Neural cell (in vitro differentiated cells): ENCODE measurements around the gene RRP15. TPM values are rescaled to one million over a fixed set of nuclear protein-coding genes. Genes with fewer than 3 reads are reported as not detected.

ENCODE experiments used
- H2AFZ ChIP-seq: fragments of 200-600, 300-800 bp; sonication (generic), shearing (Covaris generic); 2 replicates; pipeline ENCODE4 v1.6.0; 2014; ENCODE audit warnings: low read depth, mild to moderate bottlenecking, antibody characterized with exemption, low read length, moderate library complexity
- H3F3A ChIP-seq: fragments of 200-600 bp; shearing (Covaris generic); 2 replicates; pipeline ENCODE4 v1.6.1; 2016; ENCODE audit warnings: mild to moderate bottlenecking, moderate library complexity, mixed read lengths, antibody characterized with exemption, low read length; ENCODE audit not compliant: insufficient read depth, poor library complexity, severe bottlenecking
- H3K27ac ChIP-seq: fragments of 200-600, 300-800 bp; sonication (generic), shearing (Covaris generic); 2 replicates; pipeline ENCODE4 v1.5.1; 2014; ENCODE audit warnings: mild to moderate bottlenecking, low read length, moderate library complexity
- H3K27me3 ChIP-seq: fragments of 300-800, 200-600 bp; sonication (generic), shearing (Covaris generic); 2 replicates; pipeline ENCODE4 v1.6.0; 2014; ENCODE audit warnings: mild to moderate bottlenecking, low read depth, low read length, moderate library complexity; ENCODE audit not compliant: insufficient read depth
- H3K36me3 ChIP-seq: fragments of 300-800, 200-600 bp; sonication (generic), shearing (Covaris generic); 2 replicates; pipeline ENCODE4 v1.5.1; 2014; ENCODE audit warnings: mild to moderate bottlenecking, antibody characterized with exemption, low read length, moderate library complexity; ENCODE audit not compliant: insufficient read depth
- H3K4me2 ChIP-seq: fragments of 300-800, 200-600 bp; sonication (generic), shearing (Covaris generic); 2 replicates; pipeline ENCODE4 v1.6.0; 2014; ENCODE audit warnings: mild to moderate bottlenecking, low read length
- H3K4me3 ChIP-seq: fragments of 300-800, 200-600 bp; sonication (generic), shearing (Covaris generic); 2 replicates; pipeline ENCODE4 v1.5.1; 2014; ENCODE audit warnings: mild to moderate bottlenecking, low read length, moderate library complexity
- H3K79me2 ChIP-seq: fragments of 200-600 bp; shearing (Covaris generic); replicated peaks from 2 replicates; pipeline ENCODE4 v1.6.0; 2014; ENCODE audit warnings: mild to moderate bottlenecking, low read length, moderate library complexity; ENCODE audit not compliant: insufficient read depth
- H3K9ac ChIP-seq: fragments of 300-800, 200-600 bp; sonication (generic), shearing (Covaris generic); 2 replicates; pipeline ENCODE4 v1.6.1; 2016; ENCODE audit warnings: mild to moderate bottlenecking, low read length, mixed read lengths
- H3K9me2 ChIP-seq: fragments of 200-600 bp; shearing (Covaris generic); 2 replicates; pipeline ENCODE4 v1.6.1; 2016; ENCODE audit warnings: mild to moderate bottlenecking, low read length, mixed read lengths; ENCODE audit not compliant: insufficient read depth
- H3K9me3 ChIP-seq: fragments of 200-600, 300-800 bp; sonication (generic), shearing (Covaris generic); 2 replicates; pipeline ENCODE4 v1.6.1; 2016; ENCODE audit warnings: mild to moderate bottlenecking, mixed run types, low read length, moderate library complexity, mixed read lengths
- H4K20me1 ChIP-seq: fragments of 200-600 bp; shearing (Covaris generic); 2 replicates; pipeline ENCODE4 v1.6.1; 2016; ENCODE audit warnings: mild to moderate bottlenecking, mixed run types; ENCODE audit not compliant: insufficient read depth
- CTCF ChIP-seq: fragments of 450-650 bp; IDR thresholded peaks from 2 replicates; pipeline ENCODE4 v1.5.1; 2014; ENCODE audit warnings: antibody characterized with exemption, mild to moderate bottlenecking, moderate library complexity; ENCODE audit not compliant: poor library complexity, severe bottlenecking
- EP300 ChIP-seq: fragments of 450-650 bp; conservative IDR thresholded peaks from 2 replicates; pipeline ENCODE4 v1.6.1; 2014; ENCODE audit warnings: antibody characterized with exemption, mild to moderate bottlenecking, moderate library complexity; ENCODE audit not compliant: poor library complexity, severe bottlenecking
- EZH2 ChIP-seq: fragments of 200-600, 300-800 bp; shearing (Covaris generic), sonication (generic); IDR thresholded peaks from 2 replicates; pipeline ENCODE4 v1.6.1; 2014; ENCODE audit warnings: antibody characterized with exemption, low read length, borderline replicate concordance, mild to moderate bottlenecking; ENCODE audit not compliant: insufficient read depth, poor library complexity, severe bottlenecking
- MXI1 ChIP-seq: fragments of 450-650 bp; conservative IDR thresholded peaks from 2 replicates; pipeline ENCODE4 v1.6.1; 2014; ENCODE audit warnings: antibody characterized with exemption, mild to moderate bottlenecking; ENCODE audit not compliant: poor library complexity, severe bottlenecking
- POLR2AphosphoS5 ChIP-seq: IDR thresholded peaks from 2 replicates; pipeline ENCODE4 v1.6.1; 2012
- RAD21 ChIP-seq: fragments of 450-650 bp; conservative IDR thresholded peaks from 2 replicates; pipeline ENCODE4 v1.6.1; 2014; ENCODE audit warnings: antibody characterized with exemption, mild to moderate bottlenecking, moderate library complexity
- SMC3 ChIP-seq: fragments of 450-650 bp; conservative IDR thresholded peaks from 2 replicates; pipeline ENCODE4 v1.6.1; 2014; ENCODE audit warnings: antibody characterized with exemption, mild to moderate bottlenecking, moderate library complexity; ENCODE audit not compliant: poor library complexity
- TAF1 ChIP-seq: IDR thresholded peaks from 2 replicates; pipeline ENCODE4 v1.6.1; 2012; ENCODE audit warnings: low read depth
- polyA plus RNA-seq: library from polyadenylated mRNA; depleted of rRNA; stranded (reverse); fragments of >200 nt; gene quantifications from 2 replicates; pipeline ENCODE4 v1.2.3, GENCODE V29; 2014
- TF ChIP-seq, protein P1 (sequence below): IDR thresholded peaks from 2 replicates; pipeline ENCODE4 v1.6.1; 2012; ENCODE audit warnings: borderline replicate concordance

The RRP15 gene
- polyA plus RNA-seq, 1 donor from 2014 or later: 5.4 TPM

DNA sequence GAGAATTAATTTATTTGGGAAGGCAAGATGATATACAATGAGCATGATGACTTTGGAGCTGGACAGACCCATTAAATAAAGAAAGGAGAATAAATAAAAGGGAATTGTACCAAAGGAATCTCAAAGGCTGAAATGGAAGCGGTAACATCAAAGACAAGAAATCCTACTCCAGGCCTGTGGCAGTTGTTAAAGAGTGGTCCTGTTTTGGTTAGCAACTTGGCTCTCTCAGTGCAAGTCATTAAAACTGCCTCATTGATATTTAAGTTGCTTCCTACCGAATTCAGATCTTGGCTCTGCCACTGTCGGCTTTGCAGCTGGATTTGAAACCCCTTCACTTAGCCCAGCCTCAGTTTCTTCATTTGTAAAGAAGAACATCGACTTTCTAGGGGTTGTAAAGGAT, 70.2 kb downstream of the RRP15 start:
- TF ChIP-seq RAD21: no peak
- no peak for TF ChIP-seq SMC3
- no peak for TF ChIP-seq EZH2
- TF ChIP-seq MXI1: no peak
- no peak for TF ChIP-seq EP300
- TF ChIP-seq TAF1: no peak
- no peak for TF ChIP-seq CTCF
- TF ChIP-seq POLR2AphosphoS5: no peak
- TF ChIP-seq, protein P1, sequence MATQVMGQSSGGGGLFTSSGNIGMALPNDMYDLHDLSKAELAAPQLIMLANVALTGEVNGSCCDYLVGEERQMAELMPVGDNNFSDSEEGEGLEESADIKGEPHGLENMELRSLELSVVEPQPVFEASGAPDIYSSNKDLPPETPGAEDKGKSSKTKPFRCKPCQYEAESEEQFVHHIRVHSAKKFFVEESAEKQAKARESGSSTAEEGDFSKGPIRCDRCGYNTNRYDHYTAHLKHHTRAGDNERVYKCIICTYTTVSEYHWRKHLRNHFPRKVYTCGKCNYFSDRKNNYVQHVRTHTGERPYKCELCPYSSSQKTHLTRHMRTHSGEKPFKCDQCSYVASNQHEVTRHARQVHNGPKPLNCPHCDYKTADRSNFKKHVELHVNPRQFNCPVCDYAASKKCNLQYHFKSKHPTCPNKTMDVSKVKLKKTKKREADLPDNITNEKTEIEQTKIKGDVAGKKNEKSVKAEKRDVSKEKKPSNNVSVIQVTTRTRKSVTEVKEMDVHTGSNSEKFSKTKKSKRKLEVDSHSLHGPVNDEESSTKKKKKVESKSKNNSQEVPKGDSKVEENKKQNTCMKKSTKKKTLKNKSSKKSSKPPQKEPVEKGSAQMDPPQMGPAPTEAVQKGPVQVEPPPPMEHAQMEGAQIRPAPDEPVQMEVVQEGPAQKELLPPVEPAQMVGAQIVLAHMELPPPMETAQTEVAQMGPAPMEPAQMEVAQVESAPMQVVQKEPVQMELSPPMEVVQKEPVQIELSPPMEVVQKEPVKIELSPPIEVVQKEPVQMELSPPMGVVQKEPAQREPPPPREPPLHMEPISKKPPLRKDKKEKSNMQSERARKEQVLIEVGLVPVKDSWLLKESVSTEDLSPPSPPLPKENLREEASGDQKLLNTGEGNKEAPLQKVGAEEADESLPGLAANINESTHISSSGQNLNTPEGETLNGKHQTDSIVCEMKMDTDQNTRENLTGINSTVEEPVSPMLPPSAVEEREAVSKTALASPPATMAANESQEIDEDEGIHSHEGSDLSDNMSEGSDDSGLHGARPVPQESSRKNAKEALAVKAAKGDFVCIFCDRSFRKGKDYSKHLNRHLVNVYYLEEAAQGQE: no peak
- H3K9me2 ChIP-seq: no peaks in the 10 kb centered on the region
- H3K9me3 ChIP-seq: no peaks in the 10 kb centered on the region
- H3K4me3 ChIP-seq: no peak overlapping the region
- H3F3A ChIP-seq: no peaks in the 10 kb centered on the region
- no peaks in the 10 kb centered on the region for H4K20me1 ChIP-seq
- H2AFZ ChIP-seq: no peak overlapping the region
- no peaks in the 10 kb centered on the region for H3K79me2 ChIP-seq
- no peak overlapping the region for H3K9ac ChIP-seq
- no peak overlapping the region for H3K27ac ChIP-seq
- no peaks in the 10 kb centered on the region for H3K36me3 ChIP-seq
- no peaks in the 10 kb centered on the region for H3K27me3 ChIP-seq
- H3K4me2 ChIP-seq: no peak overlapping the region

DNA sequence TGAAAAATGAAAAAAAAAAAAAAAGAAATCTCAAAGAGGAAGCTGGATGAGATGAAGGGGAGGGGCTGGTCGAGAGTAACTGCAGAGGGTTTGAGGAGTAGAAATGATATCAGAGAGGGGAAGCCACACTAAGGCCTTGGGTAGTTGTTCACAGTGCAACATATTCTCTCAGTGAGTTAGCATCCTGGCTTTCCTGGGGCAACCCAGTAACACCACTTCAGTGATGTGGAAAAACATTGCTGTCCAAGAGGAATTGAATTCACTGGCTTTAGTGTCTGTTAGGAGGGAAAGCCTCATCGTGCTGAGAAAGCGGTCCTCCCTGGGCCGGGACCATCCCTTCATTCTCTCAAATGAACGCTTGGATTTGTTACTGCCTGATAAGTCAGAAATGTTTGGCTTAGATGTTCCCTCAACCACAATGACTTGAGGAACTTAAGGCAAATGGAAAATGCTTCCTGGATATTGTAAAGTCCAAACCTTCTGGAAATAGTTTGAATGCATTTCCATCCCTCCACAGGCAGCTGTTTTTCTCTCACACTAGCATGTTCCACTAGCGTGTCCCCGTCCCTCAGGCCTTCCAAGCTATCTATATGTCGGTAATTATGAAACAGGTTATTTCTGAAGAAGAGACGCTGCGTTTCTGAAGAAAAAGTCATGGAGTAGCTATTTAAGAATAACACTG, 72.3 kb downstream of the RRP15 start:
- no peaks in the 10 kb centered on the region for H4K20me1 ChIP-seq
- H3K27me3 ChIP-seq: no peaks in the 10 kb centered on the region
- H3K36me3 ChIP-seq: no peaks in the 10 kb centered on the region
- H3K9me3 ChIP-seq: no peaks in the 10 kb centered on the region
- no peak overlapping the region for H3K4me2 ChIP-seq
- no peaks in the 10 kb centered on the region for H3F3A ChIP-seq
- no peaks in the 10 kb centered on the region for H3K79me2 ChIP-seq
- H3K9ac ChIP-seq: no peak overlapping the region
- no peak for TF ChIP-seq CTCF
- TF ChIP-seq EZH2: no peak
- TF ChIP-seq SMC3: no peak
- TF ChIP-seq MXI1: no peak
- TF ChIP-seq RAD21: no peak
- TF ChIP-seq TAF1: no peak
- TF ChIP-seq, protein P1: no peak
- no peak for TF ChIP-seq POLR2AphosphoS5
- TF ChIP-seq EP300: no peak
- no peak overlapping the region for H3K4me3 ChIP-seq
- no peaks in the 10 kb centered on the region for H3K9me2 ChIP-seq
- H2AFZ ChIP-seq: no peak overlapping the region
- no peak overlapping the region for H3K27ac ChIP-seq
